Skin of body (tissue), 2 donors: ENCODE measurements around the gene IQCK. TPM values are rescaled to one million over a fixed set of nuclear protein-coding genes. Genes with fewer than 3 reads are reported as not detected.

Experiments
- small RNA-seq: library from RNA; depleted of rRNA; stranded (forward); fragments of <200 nt; gene quantifications from one replicate; pipeline ENCODE3, GENCODE V24; 2014; ENCODE audit warnings: low replicate concordance
- total RNA-seq: library from RNA; depleted of rRNA; stranded (reverse); fragments of >200 nt; gene quantifications from one replicate; pipeline ENCODE4 v1.2.3, GENCODE V29; 2014

The IQCK gene
- total RNA-seq, 1 donor from 2014 or later: 11.4 TPM

Small RNAs within 50 kb of the gene (small RNA-seq; reads per million reads assigned to genes)
- not detected for gene LARP7P2

Other genes with a start within 250 kb of the IQCK start
- gene GDE1, start 196.2 kb upstream of the IQCK start, total RNA-seq: 32.6 TPM
- gene CCP110, start 194.3 kb upstream of the IQCK start, total RNA-seq: 31.8 TPM
- gene VPS35L, start 162.6 kb upstream of the IQCK start, total RNA-seq: 34.4 TPM
- 10.9 TPM for gene KNOP1, start within 50 bp of the IQCK start, total RNA-seq
- gene GPRC5B, start 166.6 kb downstream of the IQCK start, total RNA-seq: 26.1 TPM